Measurements from ENCODE around the gene EFCAB6. TPM values are rescaled to one million over a fixed set of nuclear protein-coding genes. Genes with fewer than 3 reads are reported as not detected.

Gene EFCAB6
- total and polyA plus RNA-seq, 10 of the 15 experiments (the other 5 are each of a cell fraction or from before 2014, with no cell fraction given): 0.05 to 0.42 (median 0.19) TPM

- POLR2A ChIA-PET: no interaction called here
- ATAC-seq: no peak
- DNase-seq (ENCODE audit: low read depth, low spot score): no peak
- SMC1A ChIA-PET (ENCODE audit: uncharacterized antibody, unreplicated experiment): no interaction called here
- RAD21 ChIA-PET (ENCODE audit: unreplicated experiment): no interaction called here
- Histone ChIP-seq H3K4me2 (ENCODE audit: control insufficient read depth, insufficient read depth) (no peak overlapping the region), H3K9me3 (replicated peaks; ENCODE audit: control insufficient read depth, insufficient read depth, low read length) (no peaks in the 10 kb centered on the region), H3K9ac (ENCODE audit: control insufficient read depth, insufficient read depth, low read length) (no peak overlapping the region), H3K4me3 (no peak overlapping the region), H3K27ac (ENCODE audit: control insufficient read depth, insufficient read depth) (no peak overlapping the region), H3K27me3 (replicated peaks in 1 of 2; ENCODE audit: control insufficient read depth in 2 of 2, insufficient read depth in 2 of 2, low read length in 1 of 2) (no peaks in the 10 kb centered on the region), H2AFZ (ENCODE audit: control insufficient read depth, low read depth, low read length) (no peak overlapping the region), H3K4me1 (ENCODE audit: control insufficient read depth, insufficient read depth, low read length) (peaks cover 4% of the 10 kb centered on the region; the same call in 1 of the 2 replicates), H4K20me1 (ENCODE audit: control insufficient read depth, insufficient read depth) (no peaks in the 10 kb centered on the region), H3K79me2 (ENCODE audit: control insufficient read depth, insufficient read depth, low read length) (no peaks in the 10 kb centered on the region), H3K36me3 (ENCODE audit: control insufficient read depth in 2 of 2, insufficient read depth in 2 of 2, low read length in 1 of 2) (no peaks in the 10 kb centered on the region)
- intact Hi-C loops (cut with micrococcal nuclease; ENCODE audit: unreplicated experiment): no loop called here
- BruUV-seq (replicated peaks): no TSS peak
- no peak for FAIRE-seq
- no peak for TF ChIP-seq EP300 (IDR thresholded peaks at IDR 0.05; ENCODE audit: borderline replicate concordance in 1 of 2, control insufficient read depth in 1 of 2, low read depth in 2 of 2, low read length in 2 of 2)
- no peak for TF ChIP-seq MYC (IDR thresholded peaks at IDR 0.05; ENCODE audit: insufficient read depth, insufficient read length, insufficient replicate concordance, low read length, severe bottlenecking)
- no peak for TF ChIP-seq ZBTB4 (CRISPR knock-in tag; IDR thresholded peaks at IDR 0.05)
- TF ChIP-seq PBX3 (IDR thresholded peaks at IDR 0.05; ENCODE audit: insufficient replicate concordance, low read depth, low read length): no peak
- in situ Hi-C loops (cut with MboI): no loop called here
- 39% methylated on average over 14 of the region's 14 CpGs for WGBS (ENCODE audit: insufficient coverage, insufficient replicate concordance, low lambda C conversion rate, missing lambda C conversion rate)
- CTCF ChIA-PET: no interaction called here
These were observed 295.0 kb downstream of the EFCAB6 start for GRCh38 chr22:43516996-43517635.

All from GM12878 (cell line).